IMR-90 (cell line): Measurements from ENCODE around the gene CD46. TPM values are rescaled to one million over a fixed set of nuclear protein-coding genes. Genes with fewer than 3 reads are reported as not detected.
A peak's percentile ranks its signal among the peaks of the same experiment; 100 is the strongest.

ENCODE experiments used
- ATAC-seq: fragments of 200-7000 bp; cut with Tn5 transposase; 2 replicates; pipeline ENCODE4 v1.9.1; 2020; ENCODE audit warnings: low read depth, mild to moderate bottlenecking, moderate library complexity
- BruUV-seq: library from RNA; stranded (reverse); fragments of 400-500 nt; replicated peaks from 2 replicates; lab custom pipeline; 2021; lab: Mats Ljungman, UMichigan
- CTCF ChIA-PET: fragments of 300-600 bp; formaldehyde crosslinking; extraction: SDS; loops from one replicate; lab custom pipeline; 2021; ENCODE audit warnings: antibody characterized with exemption; lab: Yijun Ruan, JAX
- POLR2A ChIA-PET: fragments of 300-600 bp; sonication (Branson Sonifier 250); formaldehyde crosslinking; loops from one replicate; lab custom pipeline; 2022; ENCODE audit warnings: antibody characterized with exemption; ENCODE audit not compliant: unreplicated experiment; lab: Charles Lee
- DNase-seq: peaks from one replicate; pipeline ENCODE4 v3.0.0; 2013
- H2AFZ ChIP-seq: replicated peaks from 2 replicates; pipeline ENCODE3; 2013; ENCODE audit warnings: low read length, mild to moderate bottlenecking; ENCODE audit not compliant: poor library complexity
- H2AK5ac ChIP-seq: 2 replicates; pipeline ENCODE4 v1.6.1; 2013; ENCODE audit warnings: low read depth, low read length, inconsistent platforms
- H2AK9ac ChIP-seq: replicated peaks from 2 replicates; pipeline ENCODE3; 2013; ENCODE audit warnings: mild to moderate bottlenecking, low read depth, low read length, moderate library complexity; ENCODE audit not compliant: poor library complexity
- H2BK120ac ChIP-seq: 2 replicates; pipeline ENCODE4 v1.6.1; 2013; ENCODE audit warnings: low read depth, low read length, inconsistent platforms
- H2BK15ac ChIP-seq: 3 replicates; pipeline ENCODE4 v1.6.1; 2013; ENCODE audit warnings: low read depth, low read length, inconsistent platforms
- H2BK20ac ChIP-seq: 2 replicates; pipeline ENCODE4 v1.6.1; 2013; ENCODE audit warnings: low read depth, mild to moderate bottlenecking, inconsistent platforms, low read length, moderate library complexity
- H2BK5ac ChIP-seq: 2 replicates; pipeline ENCODE4 v1.6.1; 2013; ENCODE audit warnings: mild to moderate bottlenecking, low read depth, low read length, inconsistent platforms; ENCODE audit not compliant: poor library complexity, severe bottlenecking
- H3K14ac ChIP-seq: replicated peaks from 2 replicates; pipeline ENCODE4 v1.6.1; 2013; ENCODE audit warnings: low read depth, low read length, inconsistent platforms
- H3K18ac ChIP-seq: 2 replicates; pipeline ENCODE4 v1.6.1; 2013; ENCODE audit warnings: low read depth, low read length, control low read depth
- H3K23ac ChIP-seq: 2 replicates; pipeline ENCODE4 v1.6.1; 2013; ENCODE audit warnings: low read depth, low read length, inconsistent platforms
- H3K27ac ChIP-seq: 2 replicates; pipeline ENCODE4 v1.5.1; 2013; ENCODE audit warnings: mild to moderate bottlenecking, control low read depth, low read length; ENCODE audit not compliant: insufficient read depth
- H3K27me3 ChIP-seq: 2 replicates; pipeline ENCODE4 v1.6.1; 2013; ENCODE audit warnings: low read length; ENCODE audit not compliant: control insufficient read depth, insufficient read depth
- H3K36me3 ChIP-seq: 2 replicates; pipeline ENCODE4 v1.6.1; 2013; ENCODE audit warnings: low read length, mixed read lengths; ENCODE audit not compliant: control insufficient read depth, insufficient read depth
- H3K4ac ChIP-seq: 2 replicates; pipeline ENCODE4 v1.6.1; 2013; ENCODE audit warnings: low read depth, low read length, inconsistent platforms
- H3K4me1 ChIP-seq: 2 replicates; pipeline ENCODE4 v1.6.1; 2013; ENCODE audit warnings: low read length, mixed read lengths; ENCODE audit not compliant: control insufficient read depth, insufficient read depth
- H3K4me2 ChIP-seq: 2 replicates; pipeline ENCODE4 v1.6.1; 2013; ENCODE audit warnings: low read depth, mild to moderate bottlenecking, control low read depth, low read length, moderate library complexity
- H3K4me3 ChIP-seq: 2 replicates; pipeline ENCODE4 v1.5.1; 2013; ENCODE audit warnings: low read depth, mild to moderate bottlenecking, control low read depth, low read length, moderate library complexity; ENCODE audit not compliant: insufficient read depth
- H3K56ac ChIP-seq: 2 replicates; pipeline ENCODE4 v1.6.1; 2013; ENCODE audit warnings: low read length, inconsistent platforms; ENCODE audit not compliant: insufficient read depth; ENCODE audit errors: extremely low read depth
- H3K79me1 ChIP-seq, 2 experiments: 2 replicates each; pipeline ENCODE4 v1.6.1; 2013; ENCODE audit warnings: low read length in 2 of 2, inconsistent platforms in 1 of 2, low read depth in 1 of 2
- H3K9ac ChIP-seq: 2 replicates; pipeline ENCODE4 v1.6.1; 2013; ENCODE audit warnings: low read depth, low read length, control low read depth
- H3K9me1 ChIP-seq: 2 replicates; pipeline ENCODE4 v1.6.1; 2013; ENCODE audit warnings: low read length, inconsistent platforms; ENCODE audit not compliant: insufficient read depth
- H3K9me3 ChIP-seq: 2 replicates; pipeline ENCODE4 v1.6.1; 2013; ENCODE audit warnings: low read length; ENCODE audit not compliant: control insufficient read depth, insufficient read depth
- H4K20me1 ChIP-seq: 2 replicates; pipeline ENCODE4 v1.6.1; 2013; ENCODE audit warnings: low read length, inconsistent platforms; ENCODE audit not compliant: insufficient read depth
- H4K5ac ChIP-seq: 2 replicates; pipeline ENCODE4 v1.6.1; 2013; ENCODE audit warnings: mild to moderate bottlenecking, low read depth, low read length, control low read depth
- H4K8ac ChIP-seq, 2 experiments: 2 replicates each; pipeline ENCODE4 v1.6.1; 2013; ENCODE audit warnings: low read depth in 2 of 2, low read length in 2 of 2, control low read depth in 1 of 2, inconsistent platforms in 1 of 2
- H4K91ac ChIP-seq: 2 replicates; pipeline ENCODE4 v1.6.1; 2013; ENCODE audit warnings: low read depth, low read length, inconsistent platforms; ENCODE audit not compliant: insufficient read depth
- MAFK ChIP-seq: IDR thresholded peaks from 2 replicates; pipeline ENCODE4 v1.6.1; 2012; ENCODE audit warnings: low read depth, low read length, improper control_type of control experiment
- MXI1 ChIP-seq: IDR thresholded peaks from 2 replicates; pipeline ENCODE4 v1.6.1; 2012; ENCODE audit warnings: low read depth, mild to moderate bottlenecking, low read length, moderate library complexity, borderline replicate concordance
- RAD21 ChIP-seq: IDR thresholded peaks from 2 replicates; pipeline ENCODE4 v1.6.1; 2012; ENCODE audit warnings: low read length, improper control_type of control experiment
- RCOR1 ChIP-seq: IDR thresholded peaks from 2 replicates; pipeline ENCODE4 v1.6.1; 2012; ENCODE audit warnings: mild to moderate bottlenecking, low read length, improper control_type of control experiment; ENCODE audit not compliant: insufficient replicate concordance
- RFX5 ChIP-seq: IDR thresholded peaks from 2 replicates; pipeline ENCODE4 v1.8.0; 2012; ENCODE audit warnings: low read depth, mild to moderate bottlenecking, low read length, moderate library complexity
- SMC3 ChIP-seq: fragments of 150-350 bp; IDR thresholded peaks from 2 replicates; pipeline ENCODE4 v1.6.1; 2016; ENCODE audit warnings: low read depth, mild to moderate bottlenecking, antibody characterized with exemption, low read length, moderate library complexity
- WGBS, 2 experiments: methylation state at CpG; one replicate each; pipeline versions ENCODE4 v1.1.5 to v1.1.7; 2013; ENCODE audit warnings: missing lambda C conversion rate in 2 of 2; ENCODE audit not compliant: insufficient read length in 1 of 2; ENCODE audit errors: extremely low coverage in 2 of 2; 5-methylcytosine and 5-hydroxymethylcytosine counted together
- dilution Hi-C: fragments of 300-500 bp; cut with HindIII; formaldehyde crosslinking; loops from one replicate; pipeline ENCODE4 v1.14.3; 2018; ENCODE audit warnings: low sequenced_read_pairs; ENCODE audit not compliant: unreplicated experiment
- in situ Hi-C: fragments of 300-500 bp; cut with MboI; formaldehyde crosslinking; loops from 3 replicates; pipeline ENCODE4 v1.14.3; 2019; ENCODE audit warnings: low sequenced_read_pairs, inconsistent platforms, mixed read lengths
- intact Hi-C: fragments of 100-400 bp; cut with micrococcal nuclease; formaldehyde crosslinking; loops from 2 replicates; pipeline ENCODE4 v1.10.0; 2022
- polyA plus RNA-seq, 3 experiments: library from polyadenylated mRNA; depleted of rRNA; stranded (reverse); fragments of >200 nt; gene quantifications; 2 replicates each; pipeline ENCODE4 v1.2.3, GENCODE V29; 2012; ENCODE audit warnings: low replicate concordance in 1 of 3
- total RNA-seq: library from RNA; depleted of rRNA; stranded (reverse); fragments of >200 nt; gene quantifications from 2 replicates; pipeline ENCODE4 v1.2.3, GENCODE V29; 2012
- TF ChIP-seq, protein P1 (sequence below): fragments of 150-350 bp; IDR thresholded peaks from 2 replicates; pipeline ENCODE4 v1.6.1; 2017; ENCODE audit warnings: mild to moderate bottlenecking, antibody characterized with exemption, low read length, low read depth
- TF ChIP-seq, protein P2 (sequence below): conservative IDR thresholded peaks from 2 replicates; pipeline ENCODE4 v1.5.1; 2012; ENCODE audit warnings: mild to moderate bottlenecking, low read depth, low read length, improper control_type of control experiment

The CD46 gene
- total and polyA plus RNA-seq, 2 of the 4 experiments (the other 2 are of a cell fraction): 37.1 to 82.0 TPM

DNA sequence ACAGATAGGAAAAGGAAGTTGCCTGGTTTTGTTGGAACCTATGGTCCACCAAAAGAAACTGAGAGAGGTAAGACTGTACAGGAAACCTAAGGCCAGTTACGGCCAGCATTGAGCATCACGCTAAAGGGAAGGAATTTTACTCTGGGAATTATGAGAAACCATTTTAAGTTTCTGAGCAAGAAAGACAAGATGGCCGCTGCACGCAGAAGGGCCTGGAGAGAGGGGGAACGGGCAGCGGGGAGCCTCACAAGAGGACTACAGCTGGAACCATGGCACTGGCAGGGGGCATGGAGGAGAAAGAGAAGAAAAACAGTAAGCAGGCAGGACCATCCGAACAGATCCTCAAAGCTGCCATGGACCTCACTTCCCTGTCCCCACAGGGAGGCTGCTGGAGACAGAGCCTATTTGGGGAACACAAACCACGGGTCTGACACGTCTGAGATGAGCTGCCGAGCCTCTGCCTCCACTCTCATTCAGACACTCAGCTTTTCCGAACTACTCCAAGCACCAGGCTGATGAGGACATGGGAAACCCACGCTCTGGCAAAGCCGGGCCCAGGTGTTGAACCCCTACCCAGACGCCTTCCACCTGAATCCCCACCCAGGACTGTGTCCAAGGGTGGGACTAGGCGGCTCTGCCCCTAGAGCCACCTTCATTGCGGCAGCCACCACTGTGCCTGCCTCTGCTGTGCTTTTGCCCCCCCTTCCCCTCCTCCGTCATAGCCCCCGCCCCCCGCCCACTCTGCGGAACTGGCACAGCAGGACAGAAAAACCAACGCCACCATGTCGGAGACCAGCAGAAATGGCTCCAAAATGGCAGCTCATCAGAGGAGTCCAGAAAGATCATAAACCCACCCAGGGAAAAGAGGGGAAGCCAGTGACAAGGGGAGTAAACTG, 69.0 kb downstream of the CD46 start (continued):
- TF ChIP-seq, protein P1, sequence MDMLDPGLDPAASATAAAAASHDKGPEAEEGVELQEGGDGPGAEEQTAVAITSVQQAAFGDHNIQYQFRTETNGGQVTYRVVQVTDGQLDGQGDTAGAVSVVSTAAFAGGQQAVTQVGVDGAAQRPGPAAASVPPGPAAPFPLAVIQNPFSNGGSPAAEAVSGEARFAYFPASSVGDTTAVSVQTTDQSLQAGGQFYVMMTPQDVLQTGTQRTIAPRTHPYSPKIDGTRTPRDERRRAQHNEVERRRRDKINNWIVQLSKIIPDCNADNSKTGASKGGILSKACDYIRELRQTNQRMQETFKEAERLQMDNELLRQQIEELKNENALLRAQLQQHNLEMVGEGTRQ: no peak

- ATAC-seq: no peak
- dilution Hi-C loops: no loop called here
- Histone ChIP-seq H3K9me3 (no peaks in the 10 kb centered on the region), H3K14ac (no peak overlapping the region), H3K36me3 (peaks cover 2% of the 10 kb centered on the region; the same call in 1 of the 2 replicates), H4K8ac (no peak overlapping the region), H3K4ac (no peak overlapping the region), H2BK120ac (no peak overlapping the region), H3K27me3 (no peaks in the 10 kb centered on the region), H3K9ac (no peak overlapping the region), H3K79me1 (peaks cover 0 to 14% of the 10 kb centered on the region in 2 experiments; a peak in 1 of 4 replicates), H3K9me1 (peaks cover 4% of the 10 kb centered on the region; the same call in 1 of the 2 replicates), H2AK5ac (no peak overlapping the region), H4K91ac (no peak overlapping the region), H4K5ac (no peak overlapping the region), H3K4me2 (no peak overlapping the region), H3K4me1 (peaks cover 30% of the 10 kb centered on the region), H3K4me3 (no peak overlapping the region), H4K20me1 (no peaks in the 10 kb centered on the region), H3K56ac (no peak overlapping the region), H3K18ac (no peak overlapping the region), H2BK5ac (no peak overlapping the region), H3K27ac (no peak overlapping the region), H2BK20ac (no peak overlapping the region), H2BK15ac (no peak overlapping the region), H2AK9ac (peak overlapping the region; percentile 6), H2AFZ (no peak overlapping the region), H3K23ac (no peak overlapping the region)
- no peak for DNase-seq
- CTCF ChIA-PET: interaction anchor here (1.4 kb wide), 1 partner anchor 47 kb away, joined by 4 read pairs; no protein-coding TSS in a partner anchor
- TF ChIP-seq RCOR1 (no peak), RAD21 (no peak), SMC3 (no peak), MXI1 (no peak), MAFK (no peak), RFX5 (no peak)
- TF ChIP-seq, protein P1: no peak
- TF ChIP-seq, protein P2, sequence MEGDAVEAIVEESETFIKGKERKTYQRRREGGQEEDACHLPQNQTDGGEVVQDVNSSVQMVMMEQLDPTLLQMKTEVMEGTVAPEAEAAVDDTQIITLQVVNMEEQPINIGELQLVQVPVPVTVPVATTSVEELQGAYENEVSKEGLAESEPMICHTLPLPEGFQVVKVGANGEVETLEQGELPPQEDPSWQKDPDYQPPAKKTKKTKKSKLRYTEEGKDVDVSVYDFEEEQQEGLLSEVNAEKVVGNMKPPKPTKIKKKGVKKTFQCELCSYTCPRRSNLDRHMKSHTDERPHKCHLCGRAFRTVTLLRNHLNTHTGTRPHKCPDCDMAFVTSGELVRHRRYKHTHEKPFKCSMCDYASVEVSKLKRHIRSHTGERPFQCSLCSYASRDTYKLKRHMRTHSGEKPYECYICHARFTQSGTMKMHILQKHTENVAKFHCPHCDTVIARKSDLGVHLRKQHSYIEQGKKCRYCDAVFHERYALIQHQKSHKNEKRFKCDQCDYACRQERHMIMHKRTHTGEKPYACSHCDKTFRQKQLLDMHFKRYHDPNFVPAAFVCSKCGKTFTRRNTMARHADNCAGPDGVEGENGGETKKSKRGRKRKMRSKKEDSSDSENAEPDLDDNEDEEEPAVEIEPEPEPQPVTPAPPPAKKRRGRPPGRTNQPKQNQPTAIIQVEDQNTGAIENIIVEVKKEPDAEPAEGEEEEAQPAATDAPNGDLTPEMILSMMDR: no peak
- in situ Hi-C loops: loop anchor here (10.0 kb wide), 1 partner anchor 143 kb away; no protein-coding TSS in a partner anchor
- intact Hi-C loops: no loop called here
- 92% methylated on average over 15 of the region's 17 CpGs; no CpG with 5 or more reads in 1 of the 2 experiments for WGBS, 2 experiments
- BruUV-seq: no TSS peak
- POLR2A ChIA-PET: no interaction called here
Observed at GRCh38 chr1:207821464-207822045, 69.7 kb downstream of the CD46 start.
